Measurements from ENCODE around the gene CDV3. TPM values are rescaled to one million over a fixed set of nuclear protein-coding genes. Genes with fewer than 3 reads are reported as not detected.
A peak's percentile ranks its signal among the peaks of the same experiment; 100 is the strongest.
"Not testable (repeated sequence)": the region's sequence is repeated elsewhere in the genome, so short reads cannot be mapped to it uniquely, and the experiment has no call there.

Gene CDV3
- 73.9 and 79.6 TPM in 2 replicates for total RNA-seq (2014; rRNA removed; shearing (Covaris generic))

GRCh38 chr3:133573629-133574194 lies at the start of gene CDV3:
CDV3 (plus strand) TSS chr3:133573686; CDS start chr3:133574045, 359 bp downstream.
- DNase-seq (ENCODE audit: low spot score) = no peak

- DNase-seq (ENCODE audit: low spot score) = peak; percentile 45
These were observed 49.7 kb upstream of the CDV3 start for GRCh38 chr3:133523758-133524157.

- DNase-seq (ENCODE audit: low spot score) = no peak
These were observed 48.1 kb upstream of the CDV3 start for GRCh38 chr3:133525435-133525834.

GRCh38 chr3:133527081-133527715 lies 46.3 kb upstream of the CDV3 start:
- peak; percentile 33 for DNase-seq (ENCODE audit: low spot score)

DNA sequence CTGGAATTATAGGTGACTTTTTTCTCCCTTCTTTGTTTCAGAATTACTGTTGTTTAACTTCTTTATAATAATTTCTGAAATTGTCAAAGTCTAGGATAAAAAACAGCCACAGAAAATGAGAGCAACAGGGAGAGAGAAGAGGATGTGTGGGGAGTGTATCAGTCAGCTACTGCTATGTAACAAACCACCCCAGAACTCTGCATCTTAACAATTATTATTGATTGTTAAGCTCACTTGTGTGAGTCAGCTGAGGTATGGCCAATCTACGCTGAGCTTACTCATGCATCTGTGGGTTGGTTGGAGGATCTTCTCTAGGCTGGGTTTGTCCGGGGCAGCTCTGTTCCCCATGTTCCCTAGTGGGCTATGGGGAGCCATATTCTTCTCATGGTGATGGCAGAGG lies 43.7 kb upstream of the CDV3 start:
- no peak for DNase-seq (ENCODE audit: low spot score)

DNA sequence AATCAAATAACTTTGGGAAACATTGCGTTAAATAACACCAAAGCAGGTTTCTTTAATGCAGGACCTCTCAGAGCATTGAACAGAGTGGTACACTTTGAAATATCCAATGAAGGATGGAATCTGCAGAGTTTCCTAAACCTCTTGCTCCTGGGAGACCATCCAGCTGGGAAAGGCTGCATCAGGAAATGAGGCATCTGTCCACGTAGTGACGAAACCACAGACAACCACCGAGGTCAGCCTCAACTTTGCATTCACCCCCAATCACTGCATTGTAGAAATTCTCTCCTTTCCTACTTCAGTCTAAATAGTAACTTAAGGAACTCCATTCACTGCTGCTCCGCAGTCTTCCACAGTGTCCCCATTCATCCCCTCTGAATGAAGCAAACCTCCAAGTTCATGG lies 41.5 kb upstream of the CDV3 start:
- no peak for DNase-seq (ENCODE audit: low spot score)

- DNase-seq (ENCODE audit: low spot score) = no peak
These were observed 40.5 kb upstream of the CDV3 start for GRCh38 chr3:133532951-133533350.

DNA sequence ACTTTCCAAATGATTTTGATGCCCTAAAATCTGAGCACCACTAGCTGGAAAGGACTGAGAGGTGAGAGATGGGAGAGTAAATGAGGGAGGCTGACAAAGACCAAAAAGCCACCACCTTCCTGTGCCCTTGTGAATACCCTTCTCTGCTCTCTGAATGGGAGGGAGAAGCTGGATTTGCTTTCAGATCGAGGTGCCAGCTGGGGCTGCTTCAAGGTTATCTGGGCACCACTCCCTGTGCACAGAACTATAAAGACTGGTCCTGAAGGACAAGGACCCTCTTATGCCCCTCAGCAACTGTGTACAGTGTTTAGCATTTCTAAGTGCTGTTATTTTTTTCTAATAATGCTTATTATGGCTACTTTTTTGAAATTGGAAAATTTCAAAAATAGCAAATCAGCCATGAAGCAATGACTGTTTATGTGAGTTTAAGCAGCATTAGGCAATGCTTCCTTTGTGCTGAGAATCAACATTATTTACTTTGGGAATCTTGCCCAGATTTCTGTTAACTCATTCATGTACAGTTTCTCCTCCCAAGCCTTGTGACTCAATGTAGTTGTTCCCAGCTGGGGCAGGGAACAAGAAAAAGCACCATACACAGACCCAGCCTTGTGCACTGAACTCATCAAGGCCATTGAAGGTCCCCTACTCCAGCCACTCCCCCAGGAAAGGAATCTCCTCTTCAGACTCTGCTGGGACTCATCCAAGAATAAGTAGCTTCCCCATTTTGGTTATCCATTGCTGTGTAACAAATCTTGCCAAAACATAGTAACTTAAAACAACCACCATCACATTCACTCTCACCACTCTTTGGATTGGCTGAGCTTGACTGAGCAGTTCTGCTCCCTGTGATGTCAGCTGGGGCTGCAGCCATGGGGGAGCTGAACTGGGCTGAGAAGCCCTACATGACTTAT lies 37.3 kb upstream of the CDV3 start:
- DNase-seq (ENCODE audit: low spot score) = peak; percentile 41

- not testable (repeated sequence) for DNase-seq (ENCODE audit: low spot score)
These were observed 36.4 kb upstream of the CDV3 start for GRCh38 chr3:133537131-133537530.

DNA sequence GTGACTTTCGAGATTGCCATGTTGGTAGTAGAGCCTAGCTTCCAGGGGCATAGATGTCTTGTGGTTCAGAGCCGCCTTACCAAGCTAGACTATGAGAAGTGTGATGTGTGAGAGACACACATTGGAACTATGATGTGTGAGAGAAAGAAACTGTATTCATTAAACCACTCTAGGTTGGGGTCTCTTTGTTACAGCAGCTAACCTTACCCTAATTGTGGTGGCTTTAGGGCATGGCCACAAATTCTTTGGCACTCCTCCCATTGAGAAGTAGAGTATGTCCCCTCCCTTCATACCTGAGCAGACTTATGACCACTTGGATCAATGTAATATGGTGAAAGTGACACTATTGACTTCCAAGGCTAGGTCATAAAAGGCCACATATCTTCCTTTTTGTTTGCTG lies 35.3 kb upstream of the CDV3 start:
- DNase-seq (ENCODE audit: low spot score) = no peak

DNA sequence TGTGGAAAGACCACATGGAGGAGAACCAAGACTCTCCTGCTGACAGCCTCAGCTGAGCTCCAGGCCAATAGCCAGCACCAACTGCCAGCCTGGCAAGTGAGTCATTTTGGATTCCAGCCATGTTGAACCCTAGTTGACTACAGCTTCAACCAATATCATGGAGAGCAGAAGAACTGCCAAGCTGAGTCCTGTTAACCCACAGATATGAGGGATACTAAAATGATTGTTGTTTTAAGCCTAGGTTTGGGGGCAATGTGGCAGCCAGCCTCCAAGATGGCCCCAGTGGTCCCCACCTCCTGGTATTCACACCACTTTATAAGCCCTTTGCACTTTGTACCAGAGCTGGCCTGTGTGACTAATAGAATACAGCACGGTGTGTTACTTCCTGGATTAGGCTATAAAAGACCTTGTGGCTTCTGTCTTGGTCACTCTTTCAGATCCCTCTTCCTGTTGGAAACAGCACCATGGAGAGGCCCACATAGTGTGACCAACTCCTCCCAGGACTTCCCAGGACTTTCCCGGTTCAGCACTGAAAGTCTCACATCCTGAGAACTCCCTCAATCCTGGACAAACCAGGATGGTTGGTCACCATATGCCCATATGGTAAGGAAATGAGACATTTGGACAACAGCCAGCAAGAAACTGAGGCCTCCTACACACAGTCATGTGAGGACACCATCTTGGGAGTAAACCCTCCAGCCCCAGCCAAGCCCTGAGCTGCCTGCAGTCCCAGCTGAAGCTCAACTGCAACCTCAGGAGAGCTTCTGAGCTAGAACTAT lies 32.4 kb upstream of the CDV3 start:
- peak; percentile 81 for DNase-seq (ENCODE audit: low spot score)

- no peak for DNase-seq (ENCODE audit: low spot score)
These were observed 30.6 kb upstream of the CDV3 start for GRCh38 chr3:133542871-133543270.

GRCh38 chr3:133544983-133545382 lies 28.5 kb upstream of the CDV3 start:
- DNase-seq (ENCODE audit: low spot score) = peak; percentile 45

GRCh38 chr3:133547432-133548041 lies 25.9 kb upstream of the CDV3 start:
- DNase-seq (ENCODE audit: low spot score) = no peak

- no peak for DNase-seq (ENCODE audit: low spot score)
These were observed 25.4 kb upstream of the CDV3 start for GRCh38 chr3:133548090-133548489.

DNA sequence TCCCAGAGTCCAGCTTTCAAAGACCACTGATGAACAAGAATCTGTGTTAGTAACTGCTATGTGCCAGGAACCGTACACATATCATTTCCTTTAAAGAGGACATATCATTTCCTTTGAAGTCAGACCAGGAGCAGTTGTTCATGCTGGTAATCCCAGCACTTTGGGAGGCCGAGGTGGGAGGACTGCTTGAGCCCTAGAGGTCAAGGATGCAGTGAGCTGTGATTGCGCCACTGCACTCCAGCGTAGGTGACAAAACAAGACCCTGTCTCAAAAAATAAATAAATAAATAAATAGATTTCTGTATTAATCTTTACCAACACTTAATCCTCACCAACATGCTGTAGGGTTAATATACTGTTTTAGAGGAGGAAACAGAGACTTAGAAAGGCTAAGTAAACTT lies 23.9 kb upstream of the CDV3 start:
- DNase-seq (ENCODE audit: low spot score) = no peak

DNA sequence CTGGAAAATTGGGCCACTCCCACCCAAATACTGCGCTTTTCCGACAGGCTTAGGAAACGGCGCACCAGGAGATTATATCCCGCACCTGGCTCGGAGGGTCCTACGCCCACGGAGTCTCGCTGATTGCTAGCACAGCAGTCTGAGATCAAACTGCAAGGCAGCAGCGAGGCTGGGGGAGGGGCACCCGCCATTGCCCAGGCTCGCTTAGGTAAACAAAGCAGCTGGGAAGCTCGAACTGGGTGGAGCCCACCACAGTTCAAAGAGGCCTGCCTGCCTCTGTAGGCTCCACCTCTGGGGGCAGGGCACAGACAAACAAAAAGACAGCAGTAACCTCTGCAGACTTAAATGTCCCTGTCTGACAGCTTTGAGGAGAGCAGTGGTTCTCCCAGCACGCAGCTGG lies 21.9 kb upstream of the CDV3 start:
- not testable (repeated sequence) for DNase-seq (ENCODE audit: low spot score)

DNA sequence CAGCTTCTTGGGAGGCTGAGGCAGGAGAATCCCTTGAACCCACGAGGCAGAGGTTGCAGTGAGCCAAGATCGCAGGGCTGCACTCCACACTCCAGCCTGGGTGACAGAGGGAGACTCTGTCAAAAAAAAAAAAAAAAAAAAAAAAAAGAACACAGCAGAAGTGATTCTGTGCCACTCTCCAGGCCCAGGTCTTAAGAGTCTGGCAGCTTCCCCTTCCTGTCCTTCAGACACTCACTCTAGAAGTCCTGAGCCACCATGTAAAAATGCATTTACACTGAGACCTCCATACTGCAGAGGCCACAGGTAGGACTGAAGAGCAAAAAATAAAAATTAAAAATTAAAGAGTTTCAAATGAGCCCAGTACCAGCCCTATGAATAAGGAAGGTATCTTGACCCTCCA lies 11.8 kb upstream of the CDV3 start:
- no peak for DNase-seq (ENCODE audit: low spot score)

- no peak for DNase-seq (ENCODE audit: low spot score)
These were observed 11.1 kb upstream of the CDV3 start for GRCh38 chr3:133562376-133562775.

GRCh38 chr3:133563186-133563591 lies 10.3 kb upstream of the CDV3 start:
- DNase-seq (ENCODE audit: low spot score) = no peak

GRCh38 chr3:133563816-133564215 lies 9.7 kb upstream of the CDV3 start:
- DNase-seq (ENCODE audit: low spot score) = no peak

Data from HT-29 (cell line).